GM10847 (cell line): ENCODE data around the gene OR52N1.

ENCODE experiments used
- POLR2A ChIP-seq: IDR thresholded peaks from 2 replicates; pipeline ENCODE4 v1.6.1; 2011; ENCODE audit not compliant: insufficient read length; ENCODE audit errors: extremely low read depth

Gene OR52N1

DNA sequence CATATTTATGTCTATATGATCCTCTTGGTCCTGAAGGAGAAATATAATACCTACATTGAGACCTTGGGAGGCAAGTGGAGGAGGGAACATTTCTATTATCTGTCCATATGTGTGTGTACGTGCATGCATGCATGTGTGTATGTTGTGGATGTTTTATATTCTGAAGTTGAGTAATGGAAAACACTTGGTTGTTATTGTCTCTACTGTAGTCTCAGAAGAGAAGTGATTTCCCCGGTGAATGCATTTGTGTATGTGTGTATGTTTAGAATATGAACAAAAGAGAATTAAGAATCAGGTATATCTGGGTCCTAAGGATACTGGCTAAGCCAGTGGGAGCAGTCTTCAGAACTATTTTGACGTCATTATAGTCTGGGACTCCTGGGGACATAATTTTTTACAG lies at the start of gene OR52N1:
Gene OR52N1, minus strand, starts transcription at position 101 of the 400 bp plus-strand sequence. CDS start 2,449 bp downstream, outside the sequence.
- no peak for TF ChIP-seq POLR2A

DNA sequence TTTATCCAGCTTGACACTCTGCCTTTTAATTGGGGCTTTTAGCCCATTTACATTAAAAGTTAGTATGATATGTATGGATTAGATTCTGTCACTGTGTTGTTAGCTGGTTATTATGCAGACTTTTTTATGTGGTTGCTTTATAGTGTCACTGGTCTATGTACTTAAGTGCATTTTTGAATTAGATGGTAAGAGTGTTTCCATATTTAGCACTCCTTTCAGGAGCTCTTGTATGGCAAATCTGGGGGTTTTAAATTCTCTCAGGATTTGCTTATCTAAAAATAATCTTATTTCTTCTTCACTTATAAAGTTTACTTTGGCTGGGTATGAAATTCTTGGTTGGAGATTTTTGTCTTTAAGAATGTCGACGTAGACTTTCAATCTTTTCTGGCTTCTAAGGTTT lies 46.6 kb upstream of the OR52N1 start:
- no peak for TF ChIP-seq POLR2A

DNA sequence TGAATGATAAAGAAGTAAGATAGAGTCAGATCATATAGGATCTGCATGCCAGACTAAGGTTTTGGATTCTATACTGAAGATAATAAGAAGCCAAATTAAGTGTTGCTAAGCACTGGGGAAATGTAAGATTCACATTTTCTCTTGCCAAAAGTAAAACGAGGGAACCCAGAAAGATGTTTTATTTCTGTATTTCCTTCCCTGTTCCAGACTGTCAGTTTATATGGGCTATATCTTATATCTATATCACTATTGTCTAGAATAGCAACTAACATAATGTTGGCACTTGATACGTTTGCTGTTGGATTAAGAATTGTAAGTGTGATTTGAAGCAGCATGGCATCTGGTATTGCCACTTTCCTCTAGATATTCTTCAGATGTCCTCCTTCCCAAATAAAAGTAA lies 42.4 kb upstream of the OR52N1 start:
- no peak for TF ChIP-seq POLR2A

DNA sequence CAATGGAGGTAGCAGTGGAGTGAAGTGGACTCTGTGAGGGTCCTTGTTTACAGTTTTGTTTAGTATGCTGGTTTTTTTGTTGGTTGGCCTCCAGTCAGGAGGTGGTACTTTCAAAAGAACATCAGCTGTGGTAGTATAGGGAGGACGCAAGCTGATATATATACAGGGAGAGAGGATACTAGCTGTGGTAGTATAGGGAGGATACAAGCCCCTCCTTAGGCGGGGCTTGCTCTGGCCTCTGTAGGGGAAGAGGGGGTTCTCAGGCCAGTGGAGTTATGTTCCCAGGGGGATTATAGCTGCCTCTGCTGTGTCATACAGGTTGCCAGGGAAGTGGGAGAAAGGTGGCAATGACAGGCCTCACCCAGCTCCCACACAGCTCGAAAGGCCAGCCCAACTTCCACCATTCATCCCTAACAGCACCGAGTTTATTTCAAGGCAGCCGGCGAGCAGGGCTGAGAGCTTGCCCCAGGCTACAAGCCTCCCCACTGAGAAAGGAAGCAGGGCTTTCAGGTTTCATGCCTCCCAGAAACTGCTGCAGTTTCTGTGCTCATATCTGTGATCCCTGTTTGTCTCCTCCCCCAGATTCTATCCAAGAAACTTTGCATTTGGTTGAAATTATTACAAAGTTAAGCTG lies 40.2 kb upstream of the OR52N1 start:
- TF ChIP-seq POLR2A, result no peak

DNA sequence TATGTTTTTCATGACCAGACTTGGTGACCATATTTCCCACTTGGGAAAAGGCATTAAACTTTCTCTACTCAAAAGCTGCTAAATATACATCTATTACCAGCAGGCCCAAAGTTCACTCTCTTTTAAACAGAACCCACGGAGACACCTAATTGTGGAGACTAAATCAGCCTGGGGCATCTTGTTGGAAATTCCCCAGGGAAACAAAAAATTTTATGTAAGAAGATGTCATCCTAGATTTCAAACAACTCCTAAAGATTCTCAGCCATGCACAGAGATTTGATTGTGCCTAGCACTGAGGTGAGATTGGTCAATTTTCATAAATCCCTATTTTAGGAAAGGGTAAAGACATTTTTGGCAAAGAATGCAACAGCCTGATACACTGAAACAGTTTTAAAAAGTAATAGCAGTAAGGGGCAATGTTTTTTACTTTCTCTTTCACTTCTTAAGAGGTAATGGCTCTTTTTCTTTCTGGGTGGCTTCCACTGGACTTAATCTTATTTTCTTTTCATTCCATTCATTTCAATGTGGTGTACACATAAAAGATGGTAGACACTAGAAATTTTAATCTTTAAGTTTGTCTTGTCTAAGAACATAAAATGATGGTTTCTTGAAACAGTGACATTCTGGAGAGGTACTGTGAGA lies 27.3 kb upstream of the OR52N1 start:
- TF ChIP-seq POLR2A, result no peak

DNA sequence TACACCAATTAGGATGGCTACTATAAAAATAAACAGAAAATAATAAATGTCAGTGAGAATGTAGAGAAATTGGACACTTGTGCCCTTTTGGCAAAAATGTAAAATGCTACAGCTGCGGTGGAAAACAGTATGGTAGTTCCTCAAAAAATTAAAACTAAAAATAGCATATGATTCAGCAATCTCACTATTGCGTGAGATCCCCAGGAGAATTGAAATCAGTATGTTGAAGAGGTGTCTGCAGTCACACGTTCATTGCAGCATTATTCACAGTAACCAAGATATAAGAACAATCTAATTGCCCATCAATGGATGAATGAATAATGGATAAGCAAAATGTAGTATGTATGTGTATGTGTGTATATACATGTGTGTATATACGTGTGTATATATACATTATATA lies 24.5 kb upstream of the OR52N1 start:
- no peak for TF ChIP-seq POLR2A

DNA sequence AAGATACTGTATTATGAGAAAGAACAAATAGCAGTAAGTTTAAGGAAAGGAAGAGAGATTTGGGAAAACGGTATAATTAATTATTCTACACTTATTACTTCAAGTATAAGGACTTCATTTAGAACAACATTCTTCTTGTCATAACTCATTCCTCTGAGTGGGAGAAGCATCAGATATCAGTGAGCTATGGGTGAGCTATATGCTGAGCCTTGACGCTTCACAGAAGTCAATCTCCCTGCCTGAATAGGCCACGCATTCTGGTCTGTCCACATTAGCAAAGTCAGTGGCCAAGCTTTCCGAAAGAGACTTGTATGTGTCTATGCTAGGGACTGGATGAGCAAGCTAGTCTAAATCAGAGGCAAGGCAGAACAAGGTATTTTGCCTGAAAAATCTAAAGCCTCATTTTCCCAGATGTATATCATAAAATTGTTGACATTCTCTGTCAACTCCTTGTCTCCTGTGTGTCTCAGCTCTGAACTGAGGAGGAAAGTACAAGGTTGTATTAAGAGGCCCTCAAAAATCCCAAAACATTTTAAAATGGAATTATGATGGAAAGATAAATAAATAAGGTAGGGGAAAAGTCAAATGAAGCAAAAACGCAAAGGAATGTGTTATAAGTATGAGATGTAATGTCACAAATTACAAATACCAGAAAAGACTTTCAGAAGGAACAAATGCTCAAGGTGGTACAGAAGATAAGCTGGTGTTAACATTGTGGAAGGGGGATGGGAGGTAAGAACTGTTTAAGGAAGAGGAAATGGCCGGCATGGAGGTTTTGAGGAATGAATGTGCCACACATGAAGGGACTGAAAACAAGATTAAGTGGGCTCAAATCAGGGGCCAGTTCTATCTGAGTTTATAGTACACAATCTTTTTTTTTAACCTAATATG lies 19.1 kb upstream of the OR52N1 start:
- no peak for TF ChIP-seq POLR2A

DNA sequence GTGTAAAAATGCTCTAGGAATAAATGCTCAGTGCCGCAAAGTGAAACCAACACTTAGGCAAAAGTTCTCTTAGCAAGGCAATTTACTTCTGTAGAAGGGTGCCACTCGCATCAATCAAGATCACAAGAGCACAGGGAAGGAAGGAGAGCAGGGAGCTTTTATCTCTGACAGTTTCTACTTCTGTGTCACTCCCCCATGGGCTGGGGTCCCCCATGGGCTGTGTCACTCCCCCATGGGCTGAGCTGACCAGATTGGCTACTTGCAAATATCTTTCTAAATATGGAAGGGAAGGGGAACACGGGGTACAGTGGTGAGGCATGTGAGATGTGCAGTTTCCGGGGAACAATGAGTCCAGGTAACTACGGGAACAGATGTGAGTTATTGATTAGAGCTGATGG lies 18.1 kb upstream of the OR52N1 start:
- TF ChIP-seq POLR2A, result no peak

DNA sequence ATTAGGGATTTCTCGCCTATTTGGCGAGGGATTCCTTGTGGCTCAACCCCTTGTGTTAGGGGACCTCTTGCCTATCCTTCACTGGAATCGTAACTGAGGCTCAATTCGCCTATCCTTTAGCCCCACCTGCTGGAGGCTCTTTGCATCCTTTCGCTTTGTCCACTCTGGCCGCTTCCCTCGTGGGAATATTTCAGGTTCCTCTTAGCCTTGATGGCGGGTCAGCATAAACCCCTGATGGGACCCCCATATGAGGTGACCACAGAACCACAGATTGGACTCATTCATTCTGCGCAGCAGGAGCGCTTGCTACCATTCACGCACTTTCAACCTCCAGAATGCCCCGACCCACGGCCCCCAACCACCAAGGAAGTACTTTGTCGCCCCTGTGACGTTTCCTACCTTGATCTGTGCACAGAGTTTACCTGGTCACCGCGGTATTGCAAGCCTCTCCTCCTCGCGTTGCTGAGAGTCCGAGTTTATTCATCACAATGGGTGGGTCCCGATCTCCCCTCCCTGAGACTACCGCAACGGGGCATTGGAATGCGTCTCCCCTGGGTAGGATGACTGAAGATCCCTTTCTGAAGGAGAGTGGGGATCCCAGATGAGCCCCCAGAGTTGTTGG lies 17.5 kb upstream of the OR52N1 start, which contains the start of gene OR52N2:
Gene OR52N2, plus strand, starts transcription at position 425 of the 622 bp plus-strand sequence. CDS start 11,412 bp downstream, outside the sequence.
- no peak for TF ChIP-seq POLR2A

DNA sequence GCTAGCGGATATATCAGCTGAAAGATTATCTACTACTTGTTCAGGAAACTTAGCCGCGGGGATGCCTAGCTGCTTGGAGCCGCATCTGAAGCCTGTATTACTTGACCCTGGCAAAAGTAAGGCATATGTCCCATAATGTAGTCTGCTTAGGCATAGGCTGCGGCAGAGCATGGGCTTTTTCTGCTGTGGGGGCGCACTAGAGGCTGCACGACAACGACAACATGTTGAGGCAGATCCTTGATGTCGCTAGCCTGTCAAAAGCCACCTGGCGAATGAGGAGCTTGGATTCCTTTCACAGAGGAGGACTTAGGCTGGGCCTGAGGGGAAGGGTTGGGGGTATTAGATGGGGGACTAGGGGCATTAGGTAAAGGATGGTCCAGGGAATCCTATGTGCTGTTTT lies 16.5 kb upstream of the OR52N1 start:
- no peak for TF ChIP-seq POLR2A

DNA sequence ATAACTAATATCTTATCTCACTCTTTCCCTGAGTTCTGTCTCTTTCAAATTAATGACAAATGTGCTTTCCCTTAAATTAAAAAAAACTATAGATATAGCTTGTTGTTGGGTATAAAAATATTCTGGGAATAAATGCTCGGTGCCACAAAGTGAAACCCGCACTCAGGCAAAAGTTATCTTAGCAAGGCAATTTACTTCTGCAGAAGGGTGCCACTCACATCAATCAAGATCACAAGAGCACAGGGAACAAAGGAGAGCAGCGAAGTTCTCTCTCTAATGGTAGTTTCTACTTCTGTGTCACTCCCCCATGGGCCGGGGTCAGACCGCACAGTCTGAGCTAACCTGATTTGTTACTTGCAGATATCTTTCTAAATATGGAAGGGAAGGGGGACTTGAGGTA lies 12.9 kb upstream of the OR52N1 start:
- TF ChIP-seq POLR2A, result no peak

DNA sequence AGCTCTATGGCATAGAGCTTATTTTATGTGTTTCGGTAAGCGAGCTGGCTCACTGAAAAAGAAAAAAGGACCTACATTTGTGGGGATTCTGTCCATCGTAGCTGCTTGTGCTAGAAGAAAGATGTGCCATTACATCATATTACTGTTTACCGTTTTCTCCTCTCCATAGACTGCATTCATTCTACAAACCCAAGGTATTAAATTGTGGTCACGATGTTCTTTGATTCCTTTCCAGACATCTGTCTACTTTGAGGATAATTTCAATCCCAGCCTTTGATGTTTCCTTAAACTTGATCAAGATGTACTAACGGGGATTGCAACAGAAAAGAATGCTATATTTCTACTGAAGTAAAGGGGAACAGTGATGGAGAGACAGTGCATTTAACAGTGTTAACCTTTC lies 5.5 kb upstream of the OR52N1 start:
- TF ChIP-seq POLR2A, result no peak

DNA sequence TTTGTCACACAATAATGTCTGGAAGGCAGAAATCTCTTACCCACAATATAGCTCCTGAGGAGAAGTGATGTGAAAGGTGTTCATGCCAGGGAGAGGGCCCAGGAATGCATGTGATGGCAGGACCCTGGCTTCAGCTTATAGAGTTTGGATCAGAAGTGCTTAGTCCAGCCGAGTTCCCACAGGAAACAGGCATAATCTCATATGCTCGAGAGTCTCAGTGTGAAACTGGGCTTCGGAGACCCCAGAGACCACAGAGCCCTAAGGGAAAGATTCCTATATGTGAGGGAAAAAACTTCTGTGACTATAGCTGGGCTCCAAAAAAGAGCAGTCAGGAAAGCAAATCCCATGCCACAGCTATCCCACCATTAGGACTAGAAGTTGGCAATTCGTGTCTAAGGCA lies 7.8 kb downstream of the OR52N1 start, which contains the start of gene OR52N5:
Gene OR52N5, minus strand, starts transcription at position 101 of the 400 bp plus-strand sequence. CDS start 4,721 bp downstream, outside the sequence.
- TF ChIP-seq POLR2A, result no peak

DNA sequence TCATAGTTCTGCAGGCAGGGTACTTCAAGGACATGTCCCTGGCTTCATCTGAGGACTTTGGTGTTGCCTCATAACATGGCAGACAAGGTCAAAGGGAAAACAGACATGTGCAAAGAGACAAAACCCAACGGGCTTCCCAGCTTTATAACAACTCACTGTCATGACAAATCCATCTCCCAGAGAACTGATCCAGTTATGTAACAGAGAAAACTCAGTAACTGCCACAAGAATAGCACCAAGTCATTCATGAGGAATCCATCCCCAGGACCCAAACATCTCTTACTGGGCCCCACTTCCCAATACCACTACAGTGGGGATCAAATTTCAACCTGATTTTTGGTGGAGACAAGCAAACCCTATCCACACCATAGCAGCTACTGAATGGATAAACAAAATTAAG lies 24.0 kb downstream of the OR52N1 start:
- no peak for TF ChIP-seq POLR2A

DNA sequence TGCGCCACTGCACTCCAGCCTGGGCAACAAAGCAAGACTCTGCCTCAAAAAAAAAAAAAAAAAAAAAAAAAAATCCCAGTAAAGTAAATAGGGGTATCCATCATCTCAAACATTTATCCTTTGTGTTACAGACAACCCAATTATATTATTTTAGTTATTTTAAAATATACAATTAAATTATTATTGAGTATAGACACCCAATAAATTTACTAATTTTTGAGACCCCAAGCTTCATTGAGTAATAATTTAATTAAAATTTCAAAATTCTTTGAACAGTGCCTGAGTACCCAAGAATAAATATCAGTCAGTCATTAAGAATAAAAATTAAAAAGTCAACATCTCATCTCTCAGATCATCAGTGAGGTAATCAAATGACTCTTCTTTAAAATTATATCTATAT lies 37.1 kb downstream of the OR52N1 start, which contains the start of gene OR52N4:
Gene OR52N4, plus strand, starts transcription at position 301 of the 400 bp plus-strand sequence. CDS start 498 bp downstream, outside the sequence.
- no peak for TF ChIP-seq POLR2A
